HAP-1 (cell line): ENCODE data around the gene IL18RAP.

Source experiments
- DNase-seq, 2 experiments: peaks; one replicate each; pipeline ENCODE4 v3.0.0-alpha.2; 2016 to 2020; ENCODE audit warnings: low spot score in 2 of 2
- H3K27me3 ChIP-seq: fragments of 250-450 bp; sonication (Bioruptor Pico); 2 replicates; pipeline ENCODE4 v1.5.1; 2020; ENCODE audit warnings: low read depth, mild to moderate bottlenecking, moderate library complexity
- H3K36me3 ChIP-seq: fragments of 250-450 bp; sonication (Bioruptor Pico); replicated peaks from 2 replicates; pipeline ENCODE4 v1.5.1; 2020; ENCODE audit warnings: mild to moderate bottlenecking
- H3K4me1 ChIP-seq: fragments of 250-450 bp; sonication (Bioruptor Pico); 2 replicates; pipeline ENCODE4 v1.5.1; 2020; ENCODE audit warnings: mild to moderate bottlenecking
- H3K4me3 ChIP-seq: fragments of 250-450 bp; sonication (Bioruptor Pico); 2 replicates; pipeline ENCODE4 v1.5.1; 2020; ENCODE audit warnings: mild to moderate bottlenecking, moderate library complexity
- H3K9me3 ChIP-seq: fragments of 250-450 bp; sonication (Bioruptor Pico); 2 replicates; pipeline ENCODE4 v1.5.1; 2020; ENCODE audit warnings: mild to moderate bottlenecking, moderate library complexity
- in situ Hi-C: fragments of 300-500 bp; cut with MboI; formaldehyde crosslinking; loops from 3 replicates; pipeline ENCODE4 v1.14.3; 2020; ENCODE audit warnings: low sequenced_read_pairs, inconsistent platforms, mixed read lengths

IL18RAP gene

GRCh38 chr2:102451968-102452367 is 29.0 kb downstream of the IL18RAP start:
- H3K9me3 ChIP-seq = no peaks in the 10 kb centered on the region
- H3K4me1 ChIP-seq = no peaks in the 10 kb centered on the region
- no peak overlapping the region for H3K4me3 ChIP-seq
- DNase-seq = no peak
- no peaks in the 10 kb centered on the region for H3K27me3 ChIP-seq
- in situ Hi-C loops = no loop called here
- H3K36me3 ChIP-seq = no peaks in the 10 kb centered on the region

GRCh38 chr2:102453501-102453900 is 30.5 kb downstream of the IL18RAP start:
- no peaks in the 10 kb centered on the region for H3K27me3 ChIP-seq
- in situ Hi-C loops = no loop called here
- no peaks in the 10 kb centered on the region for H3K9me3 ChIP-seq
- H3K4me3 ChIP-seq = no peak overlapping the region
- no peaks in the 10 kb centered on the region for H3K4me1 ChIP-seq
- H3K36me3 ChIP-seq = no peaks in the 10 kb centered on the region
- no peak for DNase-seq

GRCh38 chr2:102455061-102455670 is 32.2 kb downstream of the IL18RAP start:
- Histone ChIP-seq H3K27me3 (no peaks in the 10 kb centered on the region), H3K4me1 (no peaks in the 10 kb centered on the region), H3K9me3 (no peaks in the 10 kb centered on the region), H3K4me3 (no peak overlapping the region), H3K36me3 (no peaks in the 10 kb centered on the region)
- no peak for DNase-seq
- in situ Hi-C loops = no loop called here

- Histone ChIP-seq H3K4me1 (no peaks in the 10 kb centered on the region), H3K27me3 (no peaks in the 10 kb centered on the region), H3K4me3 (no peak overlapping the region), H3K36me3 (no peaks in the 10 kb centered on the region), H3K9me3 (no peaks in the 10 kb centered on the region)
- in situ Hi-C loops = no loop called here
- no peak for DNase-seq
These were observed 37.5 kb downstream of the IL18RAP start for GRCh38 chr2:102460467-102460866.

GRCh38 chr2:102461188-102461587 is 38.2 kb downstream of the IL18RAP start:
- H3K9me3 ChIP-seq = no peaks in the 10 kb centered on the region
- no peaks in the 10 kb centered on the region for H3K36me3 ChIP-seq
- H3K4me1 ChIP-seq = no peaks in the 10 kb centered on the region
- DNase-seq = no peak
- H3K27me3 ChIP-seq = no peaks in the 10 kb centered on the region
- H3K4me3 ChIP-seq = no peak overlapping the region
- in situ Hi-C loops = no loop called here

- Histone ChIP-seq H3K36me3 (no peaks in the 10 kb centered on the region), H3K9me3 (no peaks in the 10 kb centered on the region), H3K4me3 (no peak overlapping the region), H3K4me1 (no peaks in the 10 kb centered on the region), H3K27me3 (no peaks in the 10 kb centered on the region)
- no peak for DNase-seq
- in situ Hi-C loops = no loop called here
These were observed 40.2 kb downstream of the IL18RAP start for GRCh38 chr2:102463160-102463559.

GRCh38 chr2:102470168-102470567 is 47.2 kb downstream of the IL18RAP start:
- H3K9me3 ChIP-seq = no peaks in the 10 kb centered on the region
- no peak overlapping the region for H3K4me3 ChIP-seq
- H3K27me3 ChIP-seq = no peaks in the 10 kb centered on the region
- DNase-seq = peak in 1 of 2 experiments; percentile 10
- no peaks in the 10 kb centered on the region for H3K4me1 ChIP-seq
- in situ Hi-C loops = no loop called here
- H3K36me3 ChIP-seq = no peaks in the 10 kb centered on the region

GRCh38 chr2:102473020-102473419 is 50.1 kb downstream of the IL18RAP start, which contains the start of gene SLC9A4:
Gene SLC9A4 (plus strand): TSS chr2:102473226. CDS start chr2:102473760, 534 bp downstream.
- in situ Hi-C loops = no loop called here
- peak; percentile 32 to 62 for DNase-seq

GRCh38 chr2:102473631-102474030 is 50.7 kb downstream of the IL18RAP start:
- H3K36me3 ChIP-seq = no peaks in the 10 kb centered on the region
- H3K27me3 ChIP-seq = no peaks in the 10 kb centered on the region; the same call in 1 of the 2 replicates
- no peaks in the 10 kb centered on the region for H3K9me3 ChIP-seq
- no peaks in the 10 kb centered on the region for H3K4me1 ChIP-seq
- DNase-seq = no peak
- in situ Hi-C loops = no loop called here
- no peak overlapping the region for H3K4me3 ChIP-seq

More at GRCh38 chr2:102473020-102473419, 50.1 kb downstream of the IL18RAP start, which contains the start of gene SLC9A4:
- H3K36me3 ChIP-seq = no peaks in the 10 kb centered on the region
- H3K4me3 ChIP-seq = no peak within 1 kb of the TSS
- no peaks in the 10 kb centered on the region for H3K9me3 ChIP-seq
- H3K27me3 ChIP-seq = no peaks in the 10 kb centered on the region; the same call in 1 of the 2 replicates
- no peaks in the 10 kb centered on the region for H3K4me1 ChIP-seq

- in situ Hi-C loops = no loop called here
- no peak for DNase-seq
- Histone ChIP-seq H3K27me3 (no peaks in the 10 kb centered on the region; the same call in 1 of the 2 replicates), H3K4me3 (no peak overlapping the region), H3K9me3 (no peaks in the 10 kb centered on the region), H3K4me1 (no peaks in the 10 kb centered on the region), H3K36me3 (no peaks in the 10 kb centered on the region)
These were observed 51.8 kb downstream of the IL18RAP start for GRCh38 chr2:102474785-102475184.

GRCh38 chr2:102478686-102479470 is 55.9 kb downstream of the IL18RAP start:
- no peaks in the 10 kb centered on the region for H3K9me3 ChIP-seq
- no peak overlapping the region for H3K4me3 ChIP-seq
- no peaks in the 10 kb centered on the region for H3K36me3 ChIP-seq
- H3K27me3 ChIP-seq = no peaks in the 10 kb centered on the region; the same call in 1 of the 2 replicates
- in situ Hi-C loops = no loop called here
- no peaks in the 10 kb centered on the region for H3K4me1 ChIP-seq
- DNase-seq = peak in 1 of 2 experiments; percentile 8

GRCh38 chr2:102480285-102481195 is 57.6 kb downstream of the IL18RAP start:
- no peak for DNase-seq
- in situ Hi-C loops = no loop called here
- Histone ChIP-seq H3K27me3 (no peaks in the 10 kb centered on the region; the same call in 1 of the 2 replicates), H3K9me3 (no peaks in the 10 kb centered on the region), H3K4me1 (no peaks in the 10 kb centered on the region), H3K4me3 (no peak overlapping the region), H3K36me3 (no peaks in the 10 kb centered on the region)

- Histone ChIP-seq H3K27me3 (no peaks in the 10 kb centered on the region), H3K4me3 (no peak overlapping the region), H3K36me3 (no peaks in the 10 kb centered on the region), H3K4me1 (no peaks in the 10 kb centered on the region), H3K9me3 (no peaks in the 10 kb centered on the region)
- in situ Hi-C loops = no loop called here
- no peak for DNase-seq
These were observed 59.0 kb downstream of the IL18RAP start for GRCh38 chr2:102481931-102482330.
